ENCODE measurements around the gene STK26.

DNA sequence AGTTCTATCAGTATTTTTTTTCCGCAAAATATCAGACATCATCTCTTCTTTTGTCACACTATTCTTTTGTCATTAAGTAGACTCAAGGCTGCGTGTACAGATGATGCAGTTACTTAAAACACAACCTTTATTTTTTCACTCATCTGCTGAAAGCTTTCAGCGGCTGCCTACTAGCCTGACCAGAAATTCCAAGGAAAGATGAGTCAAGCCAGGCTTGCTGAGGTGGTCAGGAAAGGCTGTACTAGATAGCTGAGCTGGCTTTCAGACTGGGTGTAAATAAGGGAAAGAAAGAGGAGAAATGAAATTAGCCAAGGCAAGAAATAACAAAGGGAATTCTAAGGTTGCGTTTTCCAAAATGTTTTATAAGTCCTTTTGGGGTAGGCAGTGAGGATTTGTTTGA is 17.9 kb downstream of the STK26 start:
- no peak for TF ChIP-seq CTCF (IDR thresholded peaks at IDR 0.05)
- TF ChIP-seq POLR2A (IDR thresholded peaks at IDR 0.05), result no peak
- no peak for TF ChIP-seq EP300 (IDR thresholded peaks at IDR 0.05)
